ENCODE measurements around the gene GDPD5.

Gene GDPD5

GRCh38 chr11:75558939-75559843 is 33.5 kb upstream of the GDPD5 start:
- DNase-seq, result no peak

- no peak for DNase-seq
Observed at GRCh38 chr11:75557666-75558494, 32.1 kb upstream of the GDPD5 start.

- no peak for DNase-seq
Observed at GRCh38 chr11:75556275-75556674, 30.5 kb upstream of the GDPD5 start.

- DNase-seq, result no peak
Observed at GRCh38 chr11:75555079-75555811, 29.5 kb upstream of the GDPD5 start.

DNA sequence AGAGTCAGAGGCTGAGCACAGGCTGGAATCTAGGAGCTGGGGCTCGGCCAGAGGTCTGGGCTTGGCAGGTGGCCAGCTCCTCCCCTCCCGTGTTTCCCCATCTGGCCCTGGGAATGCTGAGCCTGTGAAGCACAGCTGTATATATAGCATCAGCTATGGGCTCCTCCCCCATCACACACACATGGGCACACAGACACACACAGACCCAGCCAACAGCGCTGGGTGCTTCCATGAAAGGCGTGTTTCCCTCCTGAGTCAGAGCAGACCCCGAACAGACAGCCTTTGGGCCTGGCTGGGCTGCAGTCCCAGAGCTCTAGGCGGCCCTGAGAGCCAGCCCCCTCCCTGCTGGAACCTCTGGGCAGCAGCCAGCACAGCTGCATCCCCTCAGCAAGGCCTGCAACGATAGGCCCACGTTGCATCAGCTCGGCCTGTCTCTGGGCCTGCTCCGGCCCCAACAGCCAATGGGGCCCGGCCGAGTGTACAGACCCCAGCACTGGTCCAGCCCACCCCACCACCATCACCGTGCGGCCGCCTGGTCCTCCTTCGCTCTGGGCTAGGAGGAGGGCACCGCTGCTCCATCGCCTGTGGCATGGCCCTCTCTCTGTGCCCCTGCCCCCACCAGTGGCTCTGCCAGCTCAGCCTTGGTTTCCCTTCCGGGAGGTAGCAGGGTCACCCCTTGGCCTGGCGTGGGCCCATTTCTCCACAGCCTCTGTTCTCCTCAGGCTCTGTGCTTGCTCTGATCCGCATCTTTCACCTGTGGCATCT is 28.7 kb upstream of the GDPD5 start:
- no peak for DNase-seq

DNA sequence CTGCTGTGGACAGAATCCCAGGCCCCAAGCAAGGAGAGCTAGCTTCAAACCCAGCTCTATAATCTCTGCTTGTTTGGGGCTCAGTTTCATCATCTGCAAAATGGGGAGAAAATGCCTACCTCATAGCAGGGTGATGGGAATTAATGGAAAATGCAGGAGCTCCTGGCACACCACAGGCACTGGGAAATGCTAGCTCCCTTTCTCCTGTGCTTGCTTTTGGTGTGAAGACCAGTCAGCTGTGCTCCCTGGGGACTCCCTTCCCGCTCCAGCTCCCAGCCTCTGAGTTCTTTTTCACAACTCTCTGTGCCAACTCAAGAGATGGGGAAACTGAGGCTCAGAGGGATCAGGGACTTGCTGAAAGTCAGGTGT is 28.1 kb upstream of the GDPD5 start:
- DNase-seq, result no peak

GRCh38 chr11:75553182-75553581 is 27.4 kb upstream of the GDPD5 start:
- DNase-seq, result no peak

DNA sequence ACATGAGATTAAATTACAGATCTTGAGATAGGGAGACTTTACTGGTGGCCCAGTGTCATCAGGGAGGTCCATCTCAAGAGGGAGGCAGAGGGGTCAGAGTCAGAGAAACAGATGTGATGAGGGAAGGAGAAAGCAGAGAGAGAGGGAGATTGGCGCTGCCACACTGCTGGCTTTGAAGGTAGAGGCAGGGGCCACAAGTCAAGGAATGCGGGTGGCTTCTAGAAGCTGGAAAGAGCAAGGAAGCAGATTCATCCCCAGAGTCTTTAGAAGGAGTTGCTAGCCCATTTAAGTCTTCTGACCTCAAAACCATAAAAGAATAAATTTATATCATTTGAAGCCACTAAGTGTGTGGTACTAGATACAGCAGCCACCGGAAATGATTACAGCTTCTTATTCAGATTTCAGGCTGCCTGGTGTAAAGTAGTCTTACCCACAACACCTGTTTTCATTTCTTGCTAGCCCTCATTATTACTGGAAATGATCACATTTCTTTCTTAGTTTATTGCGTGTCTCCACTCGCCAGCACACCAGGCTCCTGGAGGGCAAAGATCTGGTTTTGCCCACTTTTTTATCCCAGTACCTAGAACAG is 23.7 kb upstream of the GDPD5 start:
- DNase-seq, result no peak

DNA sequence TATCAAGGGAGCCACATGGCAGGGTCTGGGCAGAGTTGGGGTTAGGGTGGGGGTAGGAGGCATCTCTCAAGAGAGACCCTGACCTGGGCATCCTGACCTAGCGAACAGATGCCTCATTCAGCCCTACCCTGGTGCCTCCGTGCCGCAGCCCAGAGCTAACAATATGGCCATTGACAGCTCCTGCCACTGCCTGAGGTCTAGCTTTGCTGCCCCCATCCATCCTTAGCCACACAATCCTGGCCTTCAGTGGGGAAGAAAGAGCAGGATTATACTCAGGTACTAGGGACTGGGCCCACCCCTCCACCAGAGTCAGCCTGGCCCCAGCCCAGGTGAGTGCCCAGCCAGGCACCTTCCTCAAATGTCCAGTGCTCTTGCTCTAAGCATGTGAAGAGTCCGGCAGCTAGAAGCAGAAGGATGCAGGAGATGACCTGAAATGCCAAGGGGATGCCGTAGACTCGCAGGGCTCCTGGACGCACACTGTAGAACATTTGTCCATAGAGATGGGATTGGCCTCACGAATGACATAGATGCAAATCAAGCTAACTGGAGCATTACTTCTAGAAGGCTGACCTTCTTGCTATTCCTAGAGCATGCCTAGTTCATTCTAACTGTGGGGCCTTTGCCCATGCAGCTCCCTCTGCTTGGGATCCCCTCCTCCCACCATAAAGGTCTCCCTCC is 23.0 kb upstream of the GDPD5 start:
- no peak for DNase-seq

GRCh38 chr11:75547617-75548058 is 21.9 kb upstream of the GDPD5 start:
- DNase-seq, result no peak

DNA sequence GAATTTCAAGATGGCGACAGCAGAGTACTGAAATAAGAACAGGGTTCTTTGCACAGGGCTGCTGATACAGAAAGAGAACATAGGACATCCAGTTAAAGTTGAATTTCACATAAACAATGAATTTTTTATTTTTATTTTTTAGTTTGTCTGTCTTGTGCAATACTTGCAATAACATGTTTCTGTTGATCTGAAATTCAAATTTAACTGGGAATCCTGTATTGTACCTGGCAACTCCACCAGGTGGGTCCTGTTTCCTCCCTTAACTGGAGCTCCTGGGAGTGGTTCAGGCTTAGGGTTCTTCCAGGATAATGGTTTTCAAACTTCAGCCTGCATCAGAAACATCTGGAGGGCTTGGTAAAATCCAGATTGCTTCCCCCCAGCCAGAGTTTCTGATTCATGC is 21.4 kb upstream of the GDPD5 start:
- no peak for DNase-seq

GRCh38 chr11:75543806-75544205 is 18.1 kb upstream of the GDPD5 start:
- DNase-seq, result no peak

GRCh38 chr11:75542088-75542438 is 16.3 kb upstream of the GDPD5 start:
- no peak for DNase-seq

GRCh38 chr11:75541193-75542087 is 15.7 kb upstream of the GDPD5 start:
- no peak for DNase-seq

GRCh38 chr11:75539459-75540334 is 14.0 kb upstream of the GDPD5 start:
- DNase-seq, result no peak

- no peak for DNase-seq
Observed at GRCh38 chr11:75538150-75538942, 12.6 kb upstream of the GDPD5 start.

DNA sequence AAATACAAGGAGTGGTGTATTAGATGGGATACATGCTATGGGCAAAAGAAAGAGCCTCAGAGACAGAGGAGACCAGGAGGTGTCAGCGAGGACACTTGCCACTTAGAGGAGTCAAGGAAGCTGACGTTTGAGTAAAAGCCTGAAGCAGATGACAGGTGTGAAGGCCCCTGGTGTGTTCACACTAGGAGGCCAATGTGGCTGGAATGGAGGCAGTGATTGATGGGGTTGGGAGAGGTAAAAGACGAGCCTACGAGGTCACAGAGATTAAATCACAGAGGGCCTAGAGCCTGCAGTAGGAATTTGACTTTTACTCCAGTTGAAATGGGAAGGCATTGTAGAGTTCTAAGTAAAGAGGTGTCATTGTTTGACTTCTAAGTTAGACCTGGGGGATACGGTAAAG is 12.0 kb upstream of the GDPD5 start:
- no peak for DNase-seq

Data from activated gamma-delta T cell (primary cell).